Hematopoietic multipotent progenitor cell treated with erythropoietin and hydrocortisone succinate and interleukin-3 and kit ligand, for 6 days (in vitro differentiated cells): ENCODE data around the gene TBC1D2B.
"Not testable (repeated sequence)": the region's sequence is repeated elsewhere in the genome, so short reads cannot be mapped to it uniquely, and the experiment has no call there.

Experiments used
- DNase-seq: peaks from one replicate; pipeline ENCODE4 v3.0.0-alpha.2; 2015

TBC1D2B gene

GRCh38 chr15:77985031-77985930, 92.2 kb downstream of the TBC1D2B start:
- no peak for DNase-seq

- no peak for DNase-seq
Measured at GRCh38 chr15:77984446-77984861, 93.1 kb downstream of the TBC1D2B start.

GRCh38 chr15:77983708-77984445, 93.6 kb downstream of the TBC1D2B start:
- DNase-seq, result no peak

GRCh38 chr15:77983091-77983707, 94.3 kb downstream of the TBC1D2B start:
- DNase-seq, result no peak

- no peak for DNase-seq
Measured at GRCh38 chr15:77982127-77982490, 95.4 kb downstream of the TBC1D2B start.

- DNase-seq, result no peak
Measured at GRCh38 chr15:77981281-77982126, 96.0 kb downstream of the TBC1D2B start.

- not testable (repeated sequence) for DNase-seq
Measured at GRCh38 chr15:77980674-77981073, 96.8 kb downstream of the TBC1D2B start.

- no peak for DNase-seq
Measured at GRCh38 chr15:77980098-77980497, 97.4 kb downstream of the TBC1D2B start.

GRCh38 chr15:77979157-77979556, 98.4 kb downstream of the TBC1D2B start:
- DNase-seq, result not testable (repeated sequence)

- not testable (repeated sequence) for DNase-seq
Measured at GRCh38 chr15:77978759-77979145, 98.8 kb downstream of the TBC1D2B start.

- not testable (repeated sequence) for DNase-seq
Measured at GRCh38 chr15:77977903-77978758, 99.4 kb downstream of the TBC1D2B start.

- DNase-seq, result not testable (repeated sequence)
Measured at GRCh38 chr15:77976760-77977525, 100.6 kb downstream of the TBC1D2B start.

- DNase-seq, result not testable (repeated sequence)
Measured at GRCh38 chr15:77976095-77976450, 101.4 kb downstream of the TBC1D2B start.

GRCh38 chr15:77975332-77976094, 102.0 kb downstream of the TBC1D2B start:
- DNase-seq, result no peak

GRCh38 chr15:77974416-77975331, 102.8 kb downstream of the TBC1D2B start:
- DNase-seq, result no peak

- peak; percentile 85 for DNase-seq
Measured at GRCh38 chr15:77974098-77974414, 103.5 kb downstream of the TBC1D2B start.

GRCh38 chr15:77973273-77974097, 104.0 kb downstream of the TBC1D2B start:
- not testable (repeated sequence) for DNase-seq

- not testable (repeated sequence) for DNase-seq
Measured at GRCh38 chr15:77972706-77973105, 104.8 kb downstream of the TBC1D2B start.
